Neural progenitor cell (in vitro differentiated cells): ENCODE measurements around the gene BBX.

Source experiments
- EZH2 ChIP-seq: fragments of 200-600 bp; sonication (generic); IDR thresholded peaks from 2 replicates; pipeline ENCODE4 v1.6.1; 2017; ENCODE audit warnings: antibody characterized with exemption, mild to moderate bottlenecking, moderate library complexity
- TF ChIP-seq, protein P1 (sequence below): fragments of 200-600 bp; sonication (generic); IDR thresholded peaks from 2 replicates; pipeline ENCODE4 v1.5.1; 2017; ENCODE audit warnings: antibody characterized with exemption, mild to moderate bottlenecking

DNA sequence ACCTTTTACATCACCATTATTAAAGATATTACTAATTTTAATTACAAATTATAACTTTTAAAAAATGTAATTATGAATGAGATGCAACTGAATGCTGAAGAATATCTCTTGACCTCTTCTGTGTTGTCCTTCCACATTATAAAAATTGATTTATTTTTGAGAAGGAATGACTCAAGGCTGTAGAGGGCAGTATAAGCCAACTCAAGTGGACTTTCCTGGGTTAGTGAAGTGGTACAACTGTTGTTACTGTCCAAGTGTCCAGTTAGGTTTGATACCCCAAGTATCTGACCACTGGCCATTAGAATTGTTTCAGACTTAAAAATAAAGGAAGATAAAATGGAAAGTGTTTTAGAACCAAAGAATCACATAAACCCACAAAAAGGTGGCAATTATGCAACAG lies 51.9 kb downstream of the BBX start:
- TF ChIP-seq, protein P1, sequence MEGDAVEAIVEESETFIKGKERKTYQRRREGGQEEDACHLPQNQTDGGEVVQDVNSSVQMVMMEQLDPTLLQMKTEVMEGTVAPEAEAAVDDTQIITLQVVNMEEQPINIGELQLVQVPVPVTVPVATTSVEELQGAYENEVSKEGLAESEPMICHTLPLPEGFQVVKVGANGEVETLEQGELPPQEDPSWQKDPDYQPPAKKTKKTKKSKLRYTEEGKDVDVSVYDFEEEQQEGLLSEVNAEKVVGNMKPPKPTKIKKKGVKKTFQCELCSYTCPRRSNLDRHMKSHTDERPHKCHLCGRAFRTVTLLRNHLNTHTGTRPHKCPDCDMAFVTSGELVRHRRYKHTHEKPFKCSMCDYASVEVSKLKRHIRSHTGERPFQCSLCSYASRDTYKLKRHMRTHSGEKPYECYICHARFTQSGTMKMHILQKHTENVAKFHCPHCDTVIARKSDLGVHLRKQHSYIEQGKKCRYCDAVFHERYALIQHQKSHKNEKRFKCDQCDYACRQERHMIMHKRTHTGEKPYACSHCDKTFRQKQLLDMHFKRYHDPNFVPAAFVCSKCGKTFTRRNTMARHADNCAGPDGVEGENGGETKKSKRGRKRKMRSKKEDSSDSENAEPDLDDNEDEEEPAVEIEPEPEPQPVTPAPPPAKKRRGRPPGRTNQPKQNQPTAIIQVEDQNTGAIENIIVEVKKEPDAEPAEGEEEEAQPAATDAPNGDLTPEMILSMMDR = peak; percentile 67
- no peak for TF ChIP-seq EZH2
